Activated CD8-positive, alpha-beta T cell treated with anti-CD3 and anti-CD28 coated beads, Interleukin-2, amount 10 ng/mL, durations not matched to agents 7 days and 5 days (primary cell): ENCODE data around the gene MUC5B. TPM values are rescaled to one million over a fixed set of nuclear protein-coding genes. Genes with fewer than 3 reads are reported as not detected.

ENCODE experiments used
- ATAC-seq: fragments of 150-1000 bp; cut with Tn5 transposase; one replicate; pipeline ENCODE4 v1.10.0; 2021; ENCODE audit warnings: moderate library complexity
- CTCF ChIA-PET: fragments of 350-600 bp; sonication (Branson Sonifier 250); formaldehyde crosslinking; loops from one replicate; lab custom pipeline; 2021; ENCODE audit warnings: antibody characterized with exemption; lab: Charles Lee
- POLR2A ChIA-PET: fragments of 350-600 bp; sonication (Branson Sonifier 250); formaldehyde crosslinking; loops from one replicate; lab custom pipeline; 2021; ENCODE audit warnings: antibody characterized with exemption; lab: Charles Lee
- DNase-seq: peaks from one replicate; pipeline ENCODE4 v3.0.0-alpha.2; 2020
- H3K27ac Mint-ChIP-seq: one replicate; pipeline ENCODE4 v1.8.0; 2021; ENCODE audit warnings: mild to moderate bottlenecking, mixed read lengths
- H3K27me3 Mint-ChIP-seq: one replicate; pipeline ENCODE4 v1.8.0; 2021; ENCODE audit warnings: low read depth, mixed read lengths
- H3K36me3 Mint-ChIP-seq: one replicate; pipeline ENCODE4 v1.8.0; 2021; ENCODE audit warnings: low read depth, mixed read lengths
- H3K4me1 Mint-ChIP-seq: one replicate; pipeline ENCODE4 v1.8.0; 2021; ENCODE audit warnings: low read depth, mixed read lengths
- H3K4me3 Mint-ChIP-seq: one replicate; pipeline ENCODE4 v1.8.0; 2021; ENCODE audit warnings: mild to moderate bottlenecking, mixed read lengths
- H3K9me3 Mint-ChIP-seq: one replicate; pipeline ENCODE4 v1.8.0; 2022; ENCODE audit warnings: mixed read lengths; ENCODE audit not compliant: insufficient read depth
- microRNA-seq: library from miRNA; unstranded; fragments of <30 nt; microRNA quantifications from one replicate; pipeline ENCODE4 v1.2.0, GENCODE V29; 2022
- total RNA-seq, 2 experiments: library from RNA; stranded (reverse); gene quantifications; one replicate each; pipeline ENCODE4 v1.2.3, GENCODE V29; 2021

The MUC5B gene
- total RNA-seq, 2 experiments from 2014 or later = not detected

DNA sequence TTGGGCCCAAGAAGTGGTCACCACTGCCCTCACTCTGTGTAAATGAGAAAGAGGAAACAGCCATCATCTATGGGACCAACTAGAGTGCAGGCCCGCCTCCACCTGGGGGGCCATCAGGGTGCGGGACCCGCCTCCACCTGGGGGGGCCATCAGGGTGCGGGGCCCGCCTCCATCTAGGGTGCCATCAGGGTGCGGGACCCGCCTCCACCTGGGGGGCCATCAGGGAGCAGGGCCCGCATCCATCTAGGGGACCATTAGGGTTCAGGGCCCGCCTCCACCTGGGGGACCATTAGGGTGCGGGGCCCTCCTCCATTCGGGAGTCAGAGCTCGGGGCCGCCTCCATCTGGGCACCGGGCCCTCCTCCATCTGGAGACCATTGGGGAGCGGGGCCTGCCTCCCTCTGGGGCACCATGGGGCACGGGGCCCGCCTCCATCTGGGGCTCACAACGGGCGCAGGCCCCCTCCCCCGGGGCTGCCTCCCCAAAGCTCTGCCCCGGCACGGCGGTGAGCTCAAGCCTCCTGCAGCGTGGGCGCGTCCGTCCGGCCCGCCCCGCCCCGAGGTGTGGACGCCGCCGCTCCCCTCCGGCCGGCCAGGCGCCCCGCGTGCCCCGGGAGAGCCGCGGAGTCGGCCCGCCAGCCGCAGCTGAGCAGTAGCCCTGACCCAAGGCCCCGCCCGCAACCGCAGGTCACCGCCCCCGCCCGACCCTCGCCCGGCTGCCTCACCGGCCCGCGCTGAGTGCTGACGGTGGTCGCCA, 86.1 kb downstream of the MUC5B start:
- POLR2A ChIA-PET = interaction anchor here (0.7 to 1.5 kb wide), 4 partner anchors 27 to 74 kb away, joined by 3 to 12 read pairs (median 4); no protein-coding TSS in a partner anchor
- peak overlapping the region; percentile 75 for H3K27ac Mint-ChIP-seq
- CTCF ChIA-PET = interaction anchor here (1.1 to 1.4 kb wide), 2 partner anchors 74 to 266 kb away, joined by 3 read pairs; no protein-coding TSS in a partner anchor
- ATAC-seq (peak; percentile 44), DNase-seq (peak; percentile 31)
- H3K4me1 Mint-ChIP-seq = peaks cover 37% of the 10 kb centered on the region
- peak overlapping the region; percentile 64 for H3K4me3 Mint-ChIP-seq
- H3K9me3 Mint-ChIP-seq = peaks cover 19% of the 10 kb centered on the region
- peaks cover 12% of the 10 kb centered on the region for H3K27me3 Mint-ChIP-seq
- peaks cover 16% of the 10 kb centered on the region for H3K36me3 Mint-ChIP-seq

DNA sequence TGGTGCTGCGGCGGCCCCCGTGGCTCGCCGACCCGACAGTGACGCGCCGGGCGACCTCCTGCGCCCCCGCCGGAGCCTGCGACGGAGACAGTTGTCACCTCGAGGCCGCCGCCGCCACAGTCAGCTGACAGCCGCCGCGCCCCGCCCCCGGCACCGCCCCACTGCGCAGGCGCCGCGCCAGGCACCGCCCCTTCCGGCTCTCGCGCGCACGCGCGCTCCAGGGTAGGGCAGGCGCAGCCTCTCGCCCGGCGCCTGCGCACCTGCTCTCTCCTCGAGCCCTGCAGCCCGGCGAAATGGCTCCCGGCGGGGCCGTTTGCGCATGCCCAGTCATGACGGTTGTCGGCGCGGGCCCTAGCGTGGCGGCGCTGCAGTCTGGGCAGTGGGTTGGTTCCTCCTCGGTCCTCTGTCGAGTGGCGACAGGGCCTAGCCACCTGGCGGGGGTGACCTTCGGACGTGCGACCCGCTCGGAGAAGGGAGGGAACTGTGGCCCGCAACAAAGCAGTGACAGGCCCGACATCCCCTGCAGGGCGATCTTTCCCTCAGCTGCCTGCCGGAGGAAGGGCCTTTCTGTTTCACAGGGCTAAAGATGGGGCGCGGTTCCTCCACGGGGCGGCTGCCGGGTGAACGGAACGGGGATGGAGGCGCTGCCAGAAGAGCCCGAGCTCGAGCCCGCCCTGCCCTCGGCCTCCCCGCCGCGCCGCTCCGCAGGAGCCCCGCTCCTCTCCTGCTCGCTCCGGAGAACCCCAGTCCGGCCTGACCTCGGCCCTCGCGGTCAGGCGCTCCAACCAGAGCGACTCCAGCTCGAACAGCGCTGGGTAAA, 86.8 kb downstream of the MUC5B start, which contains the start of gene TOLLIP:
Gene TOLLIP (minus strand): TSS at position 135 of the 820 bp plus-strand sequence. CDS start 134 bp downstream, at position 1.
- Mint-ChIP-seq H3K4me1 (peaks cover 37% of the 10 kb centered on the region), H3K4me3 (peak within 1 kb of the TSS; percentile 75), H3K27ac (peak within 1 kb of the TSS; percentile 96), H3K9me3 (peaks cover 19% of the 10 kb centered on the region), H3K27me3 (peaks cover 17% of the 10 kb centered on the region), H3K36me3 (peaks cover 16% of the 10 kb centered on the region)
- DNase-seq (peak; percentile 97), ATAC-seq (peak; percentile 93)
- CTCF ChIA-PET = interaction anchor here (1.1 to 1.4 kb wide), 2 partner anchors 73 to 265 kb away, joined by 3 read pairs; no protein-coding TSS in a partner anchor
- POLR2A ChIA-PET = interaction anchor here (0.7 to 1.5 kb wide), 6 partner anchors 18 to 1135 kb away, joined by 3 to 12 read pairs (median 4); partner anchors contain the start of gene KCNQ1

DNA sequence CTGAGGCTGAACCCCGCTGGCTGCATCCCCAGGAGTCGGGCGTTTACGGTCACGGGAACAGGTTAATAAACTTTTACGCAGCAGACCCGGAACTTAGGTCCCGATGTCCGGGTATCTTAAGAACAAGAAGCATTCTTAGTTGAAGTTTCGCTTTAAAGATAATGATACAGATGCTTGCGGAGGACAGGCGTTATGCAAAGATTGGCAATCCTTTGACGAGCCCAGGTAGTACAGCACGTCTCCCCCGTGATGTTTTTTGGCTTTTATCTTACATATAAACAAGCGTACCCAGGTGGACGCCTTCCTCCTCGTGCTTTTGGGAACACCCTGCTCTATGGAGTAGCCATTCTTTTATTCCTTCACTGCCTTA, 87.4 kb downstream of the MUC5B start:
- peaks cover 16% of the 10 kb centered on the region for H3K36me3 Mint-ChIP-seq
- DNase-seq (peak; percentile 30), ATAC-seq (no peak)
- H3K4me1 Mint-ChIP-seq = peaks cover 34% of the 10 kb centered on the region
- peak overlapping the region; percentile 96 for H3K27ac Mint-ChIP-seq
- peaks cover 19% of the 10 kb centered on the region for H3K9me3 Mint-ChIP-seq
- peak overlapping the region; percentile 75 for H3K4me3 Mint-ChIP-seq
- ChIA-PET CTCF (interaction anchor here (1.4 to 1.7 kb wide), 2 partner anchors 18 to 264 kb away, joined by 3 to 5 read pairs; no protein-coding TSS in a partner anchor), POLR2A (interaction anchor here (1.0 to 1.6 kb wide), 5 partner anchors 17 to 1135 kb away, joined by 3 to 11 read pairs (median 5); partner anchors contain the start of gene KCNQ1)
- peaks cover 20% of the 10 kb centered on the region for H3K27me3 Mint-ChIP-seq

DNA sequence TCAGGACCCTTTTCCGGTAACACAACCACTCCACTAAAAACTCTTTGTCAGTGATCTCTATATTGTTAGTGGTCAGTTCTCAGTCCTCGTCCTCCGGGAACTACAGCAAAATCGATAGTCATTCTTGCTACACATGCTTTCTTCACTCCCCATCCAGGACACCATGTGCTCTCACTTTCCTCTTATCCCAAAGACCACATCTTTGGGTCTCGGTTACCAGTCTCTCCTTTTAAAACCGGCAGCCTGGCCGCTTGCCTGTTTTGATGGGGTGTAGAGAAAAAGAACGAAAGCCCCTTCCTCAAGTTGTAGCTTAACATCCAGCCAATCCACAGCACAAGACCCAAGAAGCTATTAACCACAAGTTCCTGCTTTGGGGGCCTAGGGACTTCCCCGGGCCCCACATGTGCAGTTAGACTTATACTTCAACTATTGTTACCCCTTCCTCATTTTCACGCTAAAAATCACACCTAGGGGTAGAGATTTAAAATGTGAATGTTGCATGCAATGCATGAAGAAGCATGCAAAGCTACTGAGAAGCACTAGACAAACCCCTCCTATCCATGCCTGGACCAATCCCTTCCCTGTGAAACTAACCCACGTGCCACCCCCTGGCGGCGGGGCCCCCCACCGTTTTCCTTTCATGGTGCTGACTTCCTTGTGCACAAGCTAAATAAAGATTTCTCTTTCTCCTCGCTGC, 88.1 kb downstream of the MUC5B start:
- ATAC-seq = no peak
- CTCF ChIA-PET = interaction anchor here (0.6 to 1.7 kb wide), 5 partner anchors 12 to 48 kb away, joined by 3 to 5 read pairs (median 3); no protein-coding TSS in a partner anchor

More for the DNA sequence above, 88.1 kb downstream of the MUC5B start:
- peaks cover 34% of the 10 kb centered on the region for H3K4me1 Mint-ChIP-seq
- H3K4me3 Mint-ChIP-seq = peak overlapping the region; percentile 75
- POLR2A ChIA-PET = interaction anchor here (1.5 to 1.6 kb wide), 2 partner anchors 25 to 48 kb away, joined by 5 to 11 read pairs; no protein-coding TSS in a partner anchor
- H3K27ac Mint-ChIP-seq = peak overlapping the region; percentile 96
- H3K9me3 Mint-ChIP-seq = peaks cover 19% of the 10 kb centered on the region
- DNase-seq = peak; percentile 65
- peaks cover 16% of the 10 kb centered on the region for H3K36me3 Mint-ChIP-seq
- peaks cover 23% of the 10 kb centered on the region for H3K27me3 Mint-ChIP-seq

Small RNA genes lying within 50 kb of the gene (microRNA-seq; reads per million reads assigned to microRNA genes)
- gene MIR6744 = not detected

Other genes starting within 250 kb of the MUC5B start
- not detected for gene MUC6, start 186.3 kb upstream of the MUC5B start, total RNA-seq
- gene MUC2, start 148.2 kb upstream of the MUC5B start, total RNA-seq = not detected
- gene MUC5AC, start 65.1 kb upstream of the MUC5B start, total RNA-seq = not detected
- 10 to 100 TPM; 27.1 to 34.3 TPM for gene TOLLIP, start 86.6 kb downstream of the MUC5B start, total RNA-seq
- gene BRSK2, start 166.9 kb downstream of the MUC5B start, total RNA-seq = under 1 TPM in 1 of 2 experiments, not detected in 1; 0.39 TPM